ENCODE measurements around the gene VSIG10L. TPM values are rescaled to one million over a fixed set of nuclear protein-coding genes. Genes with fewer than 3 reads are reported as not detected.

Gene VSIG10L
- total RNA-seq, 1 experiment from 2014 or later: 4.6 TPM

DNA sequence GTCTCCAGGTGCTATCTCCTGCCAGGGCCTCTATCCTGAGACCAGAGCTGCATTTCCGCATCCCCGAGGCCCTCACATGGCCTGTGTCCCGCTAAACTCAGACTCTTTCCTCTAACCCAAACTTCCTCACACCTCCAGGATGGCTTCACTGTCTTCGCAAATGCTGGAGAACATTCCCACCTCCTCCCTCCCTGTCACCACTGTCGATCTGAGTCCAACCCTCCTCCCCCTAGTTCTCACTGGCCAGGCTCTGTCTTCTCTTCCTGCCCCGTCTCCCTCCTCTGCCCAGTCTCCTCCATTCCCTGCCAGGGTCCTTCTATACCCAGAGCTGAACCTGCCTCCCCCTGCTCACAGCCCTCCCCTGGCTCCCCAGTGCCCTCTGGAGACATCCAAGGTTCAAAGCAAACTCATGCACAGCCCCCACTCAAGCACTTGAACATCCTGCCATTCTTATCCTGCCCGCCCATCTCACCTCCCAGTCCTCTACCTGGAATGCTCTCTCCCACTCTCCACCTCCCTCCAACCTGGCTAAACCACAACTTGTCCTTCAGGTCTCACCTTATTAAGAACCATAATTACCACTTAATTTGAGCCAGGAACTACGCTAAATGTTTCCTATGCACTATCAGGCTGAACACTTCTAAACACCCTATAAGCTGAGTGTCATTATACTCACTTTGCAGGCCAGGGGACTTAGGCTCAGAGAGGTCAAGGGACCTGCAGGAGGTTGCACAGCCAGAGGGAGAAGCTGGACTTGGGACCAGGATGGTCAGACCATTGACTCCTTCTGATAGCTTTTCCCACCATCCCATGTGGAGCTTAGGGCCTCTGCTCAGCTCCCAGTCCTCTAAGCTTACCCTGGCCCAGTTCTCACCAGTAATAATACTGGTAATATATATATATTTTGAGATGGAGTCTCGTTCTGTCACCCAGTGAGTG, 961 bp upstream of the VSIG10L start:
- no peaks in the 10 kb centered on the region for H3K9me2 ChIP-seq (ENCODE audit: insufficient read depth)
- no peak overlapping the region for H2AFZ ChIP-seq (ENCODE audit: low read depth, low read length, poor library complexity, severe bottlenecking)
- ChIA-PET CTCF (no interaction called here), RAD21 (ENCODE audit: low non-redundant PET in 1 of 2, low total read pairs in 2 of 2, uncharacterized antibody in 2 of 2, unreplicated experiment in 2 of 2) (no interaction called here), POLR2A (no interaction called here)
- H3K4me1 ChIP-seq (ENCODE audit: control insufficient read depth in 1 of 2, insufficient read depth in 2 of 2, low read length in 2 of 2): peaks cover 5 to 44% of the 10 kb centered on the region in 2 experiments; a peak in 3 of 4 replicates
- H3K9ac ChIP-seq (ENCODE audit: low read length): no peak overlapping the region
- no peaks in the 10 kb centered on the region for H3K27me3 ChIP-seq (ENCODE audit: insufficient read depth, low read length)
- DNase-seq (ENCODE audit: low read depth, low spot score) (no peak), ATAC-seq (no peak)
- no peaks in the 10 kb centered on the region for H3K9me3 ChIP-seq (ENCODE audit: control insufficient read depth in 1 of 2, insufficient read depth in 1 of 2, low read depth in 1 of 2, low read length in 2 of 2)
- no TSS peak for BruUV-seq (replicated peaks)
- TF ChIP-seq, protein P1, sequence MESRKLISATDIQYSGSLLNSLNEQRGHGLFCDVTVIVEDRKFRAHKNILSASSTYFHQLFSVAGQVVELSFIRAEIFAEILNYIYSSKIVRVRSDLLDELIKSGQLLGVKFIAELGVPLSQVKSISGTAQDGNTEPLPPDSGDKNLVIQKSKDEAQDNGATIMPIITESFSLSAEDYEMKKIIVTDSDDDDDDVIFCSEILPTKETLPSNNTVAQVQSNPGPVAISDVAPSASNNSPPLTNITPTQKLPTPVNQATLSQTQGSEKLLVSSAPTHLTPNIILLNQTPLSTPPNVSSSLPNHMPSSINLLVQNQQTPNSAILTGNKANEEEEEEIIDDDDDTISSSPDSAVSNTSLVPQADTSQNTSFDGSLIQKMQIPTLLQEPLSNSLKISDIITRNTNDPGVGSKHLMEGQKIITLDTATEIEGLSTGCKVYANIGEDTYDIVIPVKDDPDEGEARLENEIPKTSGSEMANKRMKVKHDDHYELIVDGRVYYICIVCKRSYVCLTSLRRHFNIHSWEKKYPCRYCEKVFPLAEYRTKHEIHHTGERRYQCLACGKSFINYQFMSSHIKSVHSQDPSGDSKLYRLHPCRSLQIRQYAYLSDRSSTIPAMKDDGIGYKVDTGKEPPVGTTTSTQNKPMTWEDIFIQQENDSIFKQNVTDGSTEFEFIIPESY (IDR thresholded peaks at IDR 0.05; ENCODE audit: extremely low read depth, insufficient replicate concordance, low read length): no peak
- TF ChIP-seq EGR1 (IDR thresholded peaks at IDR 0.05; ENCODE audit: low read depth) (no peak), EZH2 (IDR thresholded peaks at IDR 0.05) (no peak)
- intact Hi-C loops (cut with micrococcal nuclease): no loop called here
- H3K79me2 ChIP-seq (ENCODE audit: insufficient read depth, low read length): no peaks in the 10 kb centered on the region
- no peak overlapping the region for H3K4me3 ChIP-seq (replicated peaks in 1 of 2; ENCODE audit: low read depth in 1 of 2, low read length in 2 of 2)
- no peak overlapping the region for H3K27ac ChIP-seq (ENCODE audit: low read depth, low read length)
- H4K20me1 ChIP-seq (ENCODE audit: insufficient read depth): no peaks in the 10 kb centered on the region
- no peak overlapping the region for H3K4me2 ChIP-seq (ENCODE audit: low read length)
- no peaks in the 10 kb centered on the region; a peak in 2 of 4 replicates for H3K36me3 ChIP-seq (ENCODE audit: control insufficient read depth in 1 of 2, insufficient read depth in 2 of 2, low read length in 2 of 2)

DNA sequence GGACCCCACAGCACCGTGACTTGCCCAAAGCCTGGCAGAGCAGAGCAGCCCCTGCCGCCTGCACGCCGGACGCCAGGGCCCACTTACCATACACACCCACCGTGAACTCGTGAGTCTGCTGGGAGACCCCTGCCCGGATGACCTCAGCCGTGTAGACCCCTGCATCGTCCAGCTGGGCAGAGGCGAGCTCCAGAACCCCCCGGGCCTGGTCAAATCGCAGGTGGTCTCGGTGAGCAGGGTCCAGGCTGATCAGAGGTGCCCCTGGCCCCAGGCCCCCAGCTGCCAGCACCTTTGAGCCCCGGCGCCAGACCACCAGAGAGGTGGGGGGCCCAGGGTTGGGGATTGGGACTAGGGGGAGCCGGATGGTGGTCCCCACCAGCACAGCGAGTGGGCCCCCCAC, 873 bp downstream of the VSIG10L start:
- POLR2A ChIA-PET: interaction anchor here (0.6 to 1.5 kb wide), 4 partner anchors 26 to 617 kb away, joined by 3 to 4 read pairs (median 3); no protein-coding TSS in a partner anchor
- ATAC-seq: no peak

More for the DNA sequence above, 873 bp downstream of the VSIG10L start:
- BruUV-seq (replicated peaks): no TSS peak
- TF ChIP-seq FOSL1 (IDR thresholded peaks at IDR 0.05; ENCODE audit: low read depth) (no peak), CBX3 (IDR thresholded peaks at IDR 0.05; ENCODE audit: low read depth) (no peak)
- TF ChIP-seq, protein P2, sequence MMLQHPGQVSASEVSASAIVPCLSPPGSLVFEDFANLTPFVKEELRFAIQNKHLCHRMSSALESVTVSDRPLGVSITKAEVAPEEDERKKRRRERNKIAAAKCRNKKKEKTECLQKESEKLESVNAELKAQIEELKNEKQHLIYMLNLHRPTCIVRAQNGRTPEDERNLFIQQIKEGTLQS (IDR thresholded peaks at IDR 0.05): no peak
- Histone ChIP-seq H3K9me3 (ENCODE audit: control insufficient read depth in 1 of 2, insufficient read depth in 1 of 2, low read depth in 1 of 2, low read length in 2 of 2) (no peaks in the 10 kb centered on the region), H3K9ac (ENCODE audit: low read length) (no peak overlapping the region), H3K9me2 (ENCODE audit: insufficient read depth) (no peaks in the 10 kb centered on the region), H3K4me1 (ENCODE audit: control insufficient read depth in 1 of 2, insufficient read depth in 2 of 2, low read length in 2 of 2) (peaks cover 5 to 45% of the 10 kb centered on the region in 2 experiments; a peak in 3 of 4 replicates), H3K4me2 (ENCODE audit: low read length) (peak overlapping the region; percentile 90; the same call in 1 of the 2 replicates), H4K20me1 (ENCODE audit: insufficient read depth) (no peaks in the 10 kb centered on the region), H3K27me3 (ENCODE audit: insufficient read depth, low read length) (no peaks in the 10 kb centered on the region), H3K36me3 (ENCODE audit: control insufficient read depth in 1 of 2, insufficient read depth in 2 of 2, low read length in 2 of 2) (no peaks in the 10 kb centered on the region; a peak in 2 of 4 replicates), H3K4me3 (replicated peaks in 1 of 2; ENCODE audit: low read depth in 1 of 2, low read length in 2 of 2) (no peak overlapping the region), H3K79me2 (ENCODE audit: insufficient read depth, low read length) (no peaks in the 10 kb centered on the region), H2AFZ (ENCODE audit: low read depth, low read length, poor library complexity, severe bottlenecking) (no peak overlapping the region), H3K27ac (ENCODE audit: low read depth, low read length) (no peak overlapping the region)
- no peak for DNase-seq (ENCODE audit: low read depth, low spot score)
- intact Hi-C loops (cut with micrococcal nuclease): no loop called here
- ChIA-PET CTCF (no interaction called here), RAD21 (ENCODE audit: low non-redundant PET in 1 of 2, low total read pairs in 2 of 2, uncharacterized antibody in 2 of 2, unreplicated experiment in 2 of 2) (no interaction called here)

Data from HCT116 (cell line).